ENCODE data around the gene DIO3.

DNA sequence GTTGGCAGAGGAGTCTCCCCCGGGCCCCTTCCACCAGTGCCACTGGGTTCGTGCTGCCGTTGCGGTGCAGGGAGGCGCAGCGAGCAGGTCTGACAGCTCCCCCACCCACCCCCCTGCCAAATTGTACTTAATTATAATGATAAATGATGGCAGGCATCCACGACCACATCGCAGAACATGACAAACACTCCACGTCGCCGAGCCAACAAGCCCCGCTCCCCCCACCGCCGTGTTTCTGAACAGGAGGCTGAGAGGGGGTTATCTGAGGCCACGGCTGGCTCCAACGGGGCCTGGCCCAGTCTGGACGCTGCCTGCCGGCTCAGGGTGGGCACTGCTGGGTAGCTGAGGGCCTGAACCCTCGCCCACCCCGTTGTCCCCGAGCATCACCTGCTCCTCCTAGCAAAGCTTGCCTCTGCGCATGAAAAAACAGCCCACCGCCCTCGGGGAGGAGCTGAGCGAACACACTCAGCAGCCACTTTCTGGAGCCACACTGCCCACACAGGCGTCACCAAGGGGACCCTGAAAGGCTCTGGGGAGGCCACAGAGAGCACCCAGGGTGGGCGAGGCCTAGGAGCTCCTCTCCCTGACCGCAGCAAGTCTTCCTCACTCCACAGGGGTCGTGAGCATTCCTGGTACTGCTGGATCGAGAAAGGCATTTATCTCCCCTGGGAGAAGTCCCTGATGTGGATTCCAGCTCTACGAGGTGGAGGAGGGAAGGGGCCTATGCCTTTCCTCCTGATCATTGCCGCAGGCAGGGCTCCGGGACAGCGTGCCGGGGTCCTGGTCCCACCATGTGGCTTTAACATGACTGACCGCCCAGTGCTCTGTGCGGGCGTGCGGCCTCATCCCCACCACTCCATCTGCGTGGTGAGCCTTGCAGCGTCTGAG lies 35.4 kb upstream of the DIO3 start:
- TF ChIP-seq ZFP30 (CRISPR knock-in tag; IDR thresholded peaks at IDR 0.05): no peak
- TF ChIP-seq ARNTL (CRISPR knock-in tag; IDR thresholded peaks at IDR 0.05; ENCODE audit: borderline replicate concordance, low read depth): no peak
- TF ChIP-seq, protein P1, sequence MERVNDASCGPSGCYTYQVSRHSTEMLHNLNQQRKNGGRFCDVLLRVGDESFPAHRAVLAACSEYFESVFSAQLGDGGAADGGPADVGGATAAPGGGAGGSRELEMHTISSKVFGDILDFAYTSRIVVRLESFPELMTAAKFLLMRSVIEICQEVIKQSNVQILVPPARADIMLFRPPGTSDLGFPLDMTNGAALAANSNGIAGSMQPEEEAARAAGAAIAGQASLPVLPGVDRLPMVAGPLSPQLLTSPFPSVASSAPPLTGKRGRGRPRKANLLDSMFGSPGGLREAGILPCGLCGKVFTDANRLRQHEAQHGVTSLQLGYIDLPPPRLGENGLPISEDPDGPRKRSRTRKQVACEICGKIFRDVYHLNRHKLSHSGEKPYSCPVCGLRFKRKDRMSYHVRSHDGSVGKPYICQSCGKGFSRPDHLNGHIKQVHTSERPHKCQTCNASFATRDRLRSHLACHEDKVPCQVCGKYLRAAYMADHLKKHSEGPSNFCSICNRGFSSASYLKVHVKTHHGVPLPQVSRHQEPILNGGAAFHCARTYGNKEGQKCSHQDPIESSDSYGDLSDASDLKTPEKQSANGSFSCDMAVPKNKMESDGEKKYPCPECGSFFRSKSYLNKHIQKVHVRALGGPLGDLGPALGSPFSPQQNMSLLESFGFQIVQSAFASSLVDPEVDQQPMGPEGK (CRISPR knock-in tag; IDR thresholded peaks at IDR 0.05; ENCODE audit: borderline replicate concordance): no peak

All from SK-N-SH treated with all-trans-retinoic acid at 6 μM for 48 hours (cell line).